Occipital lobe (tissue), 2 donors: ENCODE measurements around the gene ANKRD34C. TPM values are rescaled to one million over a fixed set of nuclear protein-coding genes. Genes with fewer than 3 reads are reported as not detected.
A peak's percentile ranks its signal among the peaks of the same experiment; 100 is the strongest.

Experiments
- DNase-seq: peaks from one replicate; lab custom pipeline; 2025; lab: John Stamatoyannopoulos, UW
- total RNA-seq: library from RNA; depleted of rRNA; stranded (reverse); fragments of >200 nt; gene quantifications from one replicate; pipeline ENCODE4 v1.2.3, GENCODE V29; 2014

The ANKRD34C gene
- total RNA-seq = not detected

GRCh38 chr15:79282371-79283251 lies at the start of gene ANKRD34C:
ANKRD34C (plus strand) TSS chr15:79282722; CDS start chr15:79293285, 10,563 bp downstream.
- peak; percentile 52 for DNase-seq

DNA sequence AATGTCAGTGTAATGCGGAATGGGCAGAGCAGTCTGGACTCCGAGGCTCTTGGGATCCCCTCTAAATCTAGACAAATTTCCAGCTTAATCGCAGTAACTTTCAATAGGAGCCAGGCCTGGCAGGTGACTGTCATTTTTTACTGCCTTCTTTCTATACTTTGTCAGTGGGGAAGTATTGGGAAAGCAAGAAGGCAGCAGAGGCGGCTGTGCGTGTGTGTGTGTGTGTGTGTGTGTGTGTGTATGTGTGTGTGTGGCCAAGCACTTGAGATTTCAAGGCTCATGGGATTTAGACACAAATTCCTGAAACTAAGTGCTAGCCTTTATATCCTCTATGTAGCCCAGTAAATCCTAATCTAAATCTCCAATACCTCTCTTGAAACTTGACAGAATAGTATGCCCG lies 49.3 kb upstream of the ANKRD34C start:
- DNase-seq = no peak

DNA sequence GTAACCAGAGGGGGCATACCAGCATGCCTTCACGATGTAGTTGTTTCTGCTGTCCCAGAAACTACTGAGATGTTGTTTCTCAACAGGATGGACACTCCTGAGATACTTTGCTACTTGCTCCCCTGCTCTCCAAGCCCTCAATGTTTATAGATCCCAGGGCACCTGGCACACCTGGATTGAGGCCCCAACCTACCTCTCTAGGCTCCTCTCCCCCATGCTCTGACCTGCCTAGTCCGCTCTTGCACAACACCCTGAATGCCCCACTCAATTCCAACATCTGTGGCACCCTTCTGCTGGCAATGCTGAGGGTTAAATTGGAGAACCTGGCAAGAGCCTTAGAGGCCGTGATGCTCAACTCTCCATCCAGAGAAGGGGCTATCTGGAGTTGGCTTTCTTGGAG lies 42.5 kb upstream of the ANKRD34C start:
- DNase-seq = no peak

GRCh38 chr15:79243723-79244122 lies 38.8 kb upstream of the ANKRD34C start:
- DNase-seq = peak; percentile 17

DNA sequence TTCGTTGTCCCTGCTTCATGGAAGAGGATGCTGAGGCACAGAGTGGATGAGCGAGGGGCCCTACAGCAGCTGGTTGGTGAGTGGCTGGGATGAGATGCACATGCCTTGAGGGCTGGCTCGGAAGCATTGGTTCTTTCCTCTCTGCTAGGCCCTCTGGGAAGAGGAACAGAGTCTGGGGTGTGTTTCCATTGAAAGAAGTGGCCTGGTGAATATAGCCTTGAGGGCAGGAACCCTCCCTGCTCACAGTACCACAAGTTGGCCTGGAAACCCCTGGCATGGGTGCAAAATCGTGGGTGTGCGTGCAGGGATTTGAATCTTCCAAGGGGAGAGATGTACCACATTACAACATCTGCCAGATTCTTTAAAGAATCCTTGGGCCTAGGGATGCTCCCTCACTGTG lies 37.6 kb upstream of the ANKRD34C start:
- no peak for DNase-seq

GRCh38 chr15:79248183-79248582 lies 34.3 kb upstream of the ANKRD34C start:
- no peak for DNase-seq

- DNase-seq = no peak
Observed at GRCh38 chr15:79257454-79257853, 25.1 kb upstream of the ANKRD34C start.

GRCh38 chr15:79261836-79262235 lies 20.7 kb upstream of the ANKRD34C start:
- DNase-seq = no peak

GRCh38 chr15:79265167-79265566 lies 17.4 kb upstream of the ANKRD34C start:
- DNase-seq = no peak

DNA sequence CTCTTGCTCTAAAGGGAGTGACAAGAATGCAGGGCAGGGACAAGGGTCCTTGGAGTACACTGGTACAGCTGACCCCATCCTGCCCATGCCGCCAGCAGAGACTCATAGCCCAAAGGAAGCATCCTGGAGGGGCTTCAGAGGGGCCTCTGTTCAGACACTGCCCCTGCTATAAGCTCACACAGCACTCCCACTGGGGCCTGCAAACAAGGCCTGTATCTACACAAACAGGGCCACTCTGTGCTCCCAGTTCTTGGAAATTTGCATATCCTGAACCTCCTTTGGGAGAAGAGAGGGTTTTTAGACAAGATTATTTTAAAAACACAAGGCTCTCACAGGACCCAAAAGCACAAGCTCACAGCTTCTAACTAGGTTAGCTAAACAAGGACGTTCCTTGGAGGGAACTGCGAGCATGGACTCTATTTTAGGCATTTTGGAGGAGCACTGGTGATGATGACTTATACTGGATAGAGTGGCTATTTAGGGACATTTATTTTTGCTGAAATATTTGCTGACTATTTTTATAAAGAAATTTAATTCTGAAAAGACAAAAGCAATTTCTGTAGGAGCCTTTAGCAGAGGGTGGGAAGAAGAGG lies 16.4 kb upstream of the ANKRD34C start:
- DNase-seq = peak; percentile 21

DNA sequence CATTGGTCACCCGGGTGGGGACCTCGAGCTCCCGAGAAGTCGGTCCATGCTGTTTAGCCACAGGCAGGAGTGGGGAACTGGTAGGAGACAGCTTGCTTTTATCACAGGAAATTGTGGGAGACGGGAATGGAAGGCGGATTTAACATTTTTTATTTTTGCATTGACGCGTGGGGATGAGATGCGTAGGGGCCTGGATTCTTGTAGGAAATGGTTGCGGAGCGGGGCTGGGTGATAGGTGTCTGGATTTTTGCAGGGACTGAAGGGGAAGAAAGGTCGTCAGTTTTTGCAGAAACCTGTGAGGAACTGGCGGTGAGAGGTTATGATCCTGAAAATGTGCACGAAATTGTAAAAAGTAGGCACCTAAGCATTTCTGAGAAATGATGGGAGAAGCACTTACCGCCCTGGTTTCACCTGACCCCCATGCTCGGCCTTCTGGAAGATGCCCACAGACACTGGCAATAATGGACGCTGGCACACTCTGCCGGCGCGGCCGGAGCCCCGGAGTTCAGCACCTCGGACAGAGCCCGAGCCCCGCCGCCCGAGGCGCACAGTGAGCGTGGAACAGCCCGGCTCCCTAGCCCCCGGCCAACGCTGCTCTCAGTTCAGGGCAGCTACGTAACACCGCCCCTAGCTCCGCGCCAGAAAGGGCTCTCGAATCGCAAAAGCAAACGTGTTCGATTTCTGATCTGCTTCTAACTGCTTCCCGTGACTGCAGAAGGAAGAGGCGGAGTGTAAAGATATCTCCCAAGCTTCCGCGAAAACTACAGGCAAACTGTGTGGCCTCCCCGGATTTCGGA lies 928 bp downstream of the ANKRD34C start:
- peak; percentile 33 for DNase-seq

DNA sequence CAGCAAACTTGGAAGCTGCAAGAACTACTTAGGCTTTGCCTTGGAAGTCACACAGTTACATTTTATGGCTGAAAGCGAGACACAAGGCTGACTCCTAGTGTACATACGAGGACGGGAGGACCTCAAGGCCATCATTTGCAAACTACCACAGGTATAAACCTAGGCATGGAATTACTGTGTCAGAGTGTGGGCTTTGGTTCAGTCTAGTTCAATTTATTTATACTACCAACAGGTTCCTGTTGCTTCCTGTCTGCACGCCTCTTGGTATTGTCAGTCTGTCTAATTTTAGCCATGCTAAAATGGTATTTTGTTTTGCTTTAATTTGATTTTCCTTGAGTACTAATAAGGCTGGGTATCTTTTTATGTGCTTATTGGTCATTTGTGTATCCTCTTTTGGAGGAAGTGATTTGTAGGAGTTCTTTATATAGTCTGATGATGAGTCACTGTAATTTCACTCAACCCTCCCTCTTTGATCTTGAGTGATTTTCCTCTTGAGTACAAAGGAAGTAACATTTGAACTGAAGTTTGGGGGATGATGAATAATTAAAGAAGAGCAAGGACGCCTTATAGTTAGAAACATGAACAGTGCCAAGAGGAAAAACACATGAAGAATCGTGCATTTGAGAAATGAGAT lies 8.2 kb downstream of the ANKRD34C start:
- DNase-seq = no peak

DNA sequence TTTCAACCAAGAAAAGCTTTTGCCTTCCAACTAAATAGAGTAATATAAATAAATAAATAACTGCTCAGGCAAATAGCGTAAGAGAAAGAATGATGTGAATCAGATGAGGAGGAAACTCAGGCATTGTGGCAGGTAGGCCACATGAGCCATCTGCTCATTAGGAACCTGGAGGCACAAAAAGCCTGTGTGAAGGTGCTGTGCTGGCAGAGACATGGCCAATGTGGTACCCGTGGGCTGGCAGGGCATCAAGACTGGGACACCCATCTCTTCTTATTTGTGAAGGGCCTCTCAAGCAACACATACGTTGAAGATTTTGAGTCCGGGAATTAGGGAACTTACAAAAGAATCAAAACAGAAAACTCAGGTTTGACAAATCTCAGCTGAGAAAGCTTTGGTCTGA lies 9.5 kb downstream of the ANKRD34C start:
- DNase-seq = no peak

GRCh38 chr15:79294075-79294474 lies 11.6 kb downstream of the ANKRD34C start:
- no peak for DNase-seq

- no peak for DNase-seq
Observed at GRCh38 chr15:79296583-79296982, 14.1 kb downstream of the ANKRD34C start.

- DNase-seq = no peak
Observed at GRCh38 chr15:79299126-79299840, 16.8 kb downstream of the ANKRD34C start.

GRCh38 chr15:79299841-79300235 lies 17.3 kb downstream of the ANKRD34C start:
- DNase-seq = no peak

DNA sequence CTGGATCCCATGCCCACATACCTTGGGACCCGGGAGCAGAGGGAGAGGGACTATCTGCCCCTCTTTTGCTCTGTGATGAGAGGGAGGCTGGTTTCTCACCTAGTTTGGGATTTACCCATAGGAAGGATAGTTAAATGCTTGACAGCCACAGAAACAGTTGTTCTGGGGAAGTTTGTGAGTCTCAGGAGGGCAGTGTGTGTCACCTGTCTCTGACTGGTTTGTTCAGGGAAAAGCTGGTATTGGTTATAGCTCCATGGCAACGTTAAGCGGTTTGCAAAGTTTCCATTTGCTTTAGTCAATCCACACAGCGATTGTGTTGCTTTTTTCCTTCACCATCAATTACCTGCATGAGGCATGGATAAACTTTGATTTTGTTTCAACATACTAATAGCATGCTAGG lies 24.7 kb downstream of the ANKRD34C start:
- DNase-seq = no peak

DNA sequence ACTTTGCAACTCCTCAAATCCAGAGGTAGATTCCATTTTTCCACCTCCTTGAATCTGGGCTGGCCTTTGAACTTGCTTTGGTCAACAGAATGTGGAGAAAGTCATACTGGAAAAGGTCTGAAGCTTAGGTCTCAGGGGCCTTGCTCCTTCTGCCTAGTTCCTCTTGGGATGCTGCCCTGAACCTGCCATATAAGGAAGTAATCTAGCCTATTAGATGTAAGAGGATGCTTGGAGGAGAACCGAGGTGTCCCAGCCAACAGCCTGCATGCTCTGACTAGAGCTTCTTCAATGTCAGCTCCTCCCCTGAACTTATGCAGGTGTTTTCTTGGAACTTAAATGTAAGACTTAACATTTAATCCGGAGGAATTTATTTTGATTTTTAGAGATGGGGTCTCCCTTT lies 26.4 kb downstream of the ANKRD34C start:
- no peak for DNase-seq

- DNase-seq = no peak
Observed at GRCh38 chr15:79310612-79310984, 28.1 kb downstream of the ANKRD34C start.
